ENCODE measurements around the gene GOLGA6L9.
"Not testable (repeated sequence)": the region's sequence is repeated elsewhere in the genome, so short reads cannot be mapped to it uniquely, and the experiment has no call there.

GRCh38 chr15:82477343-82478057 is 47.9 kb downstream of the GOLGA6L9 start:
- TF ChIP-seq POLR2A (IDR thresholded peaks at IDR 0.05): not testable (repeated sequence)
- TF ChIP-seq, protein P1, sequence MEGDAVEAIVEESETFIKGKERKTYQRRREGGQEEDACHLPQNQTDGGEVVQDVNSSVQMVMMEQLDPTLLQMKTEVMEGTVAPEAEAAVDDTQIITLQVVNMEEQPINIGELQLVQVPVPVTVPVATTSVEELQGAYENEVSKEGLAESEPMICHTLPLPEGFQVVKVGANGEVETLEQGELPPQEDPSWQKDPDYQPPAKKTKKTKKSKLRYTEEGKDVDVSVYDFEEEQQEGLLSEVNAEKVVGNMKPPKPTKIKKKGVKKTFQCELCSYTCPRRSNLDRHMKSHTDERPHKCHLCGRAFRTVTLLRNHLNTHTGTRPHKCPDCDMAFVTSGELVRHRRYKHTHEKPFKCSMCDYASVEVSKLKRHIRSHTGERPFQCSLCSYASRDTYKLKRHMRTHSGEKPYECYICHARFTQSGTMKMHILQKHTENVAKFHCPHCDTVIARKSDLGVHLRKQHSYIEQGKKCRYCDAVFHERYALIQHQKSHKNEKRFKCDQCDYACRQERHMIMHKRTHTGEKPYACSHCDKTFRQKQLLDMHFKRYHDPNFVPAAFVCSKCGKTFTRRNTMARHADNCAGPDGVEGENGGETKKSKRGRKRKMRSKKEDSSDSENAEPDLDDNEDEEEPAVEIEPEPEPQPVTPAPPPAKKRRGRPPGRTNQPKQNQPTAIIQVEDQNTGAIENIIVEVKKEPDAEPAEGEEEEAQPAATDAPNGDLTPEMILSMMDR (IDR thresholded peaks at IDR 0.05): not testable (repeated sequence)

Measured in testis (tissue), 2 donors.